SH-SY5Y (cell line): ENCODE results near the gene TMEM236.

Experiments
- GATA2 ChIP-seq: IDR thresholded peaks from 2 replicates; pipeline ENCODE4 v1.6.1; 2011; ENCODE audit warnings: mild to moderate bottlenecking, low read depth, low read length
- GATA3 ChIP-seq: IDR thresholded peaks from 2 replicates; pipeline ENCODE4 v1.6.1; 2011; ENCODE audit warnings: low read depth, mild to moderate bottlenecking, low read length, moderate library complexity

GRCh38 chr10:17780727-17781126 lies 28.7 kb downstream of the TMEM236 start:
- no peak for TF ChIP-seq GATA2
- no peak for TF ChIP-seq GATA3
